ENCODE measurements around the gene DENND2D.

DNA sequence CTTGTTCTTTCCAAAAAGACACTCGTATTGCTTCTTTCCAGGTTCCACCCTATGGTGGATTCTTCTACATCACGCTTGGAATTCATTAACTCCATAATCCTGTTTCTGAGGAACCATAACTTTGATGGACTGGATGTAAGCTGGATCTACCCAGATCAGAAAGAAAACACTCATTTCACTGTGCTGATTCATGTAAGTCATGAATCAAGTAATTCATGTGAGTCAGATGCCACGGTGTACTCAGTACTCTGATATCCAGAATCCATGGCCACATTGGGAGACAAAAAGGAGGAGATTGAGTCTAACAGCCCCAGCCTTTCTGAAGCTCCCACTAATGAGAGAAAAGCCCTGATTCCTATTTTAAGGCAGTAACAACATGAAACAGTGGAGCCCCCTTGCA, 34.4 kb upstream of the DENND2D start:
- TF ChIP-seq, protein P1, sequence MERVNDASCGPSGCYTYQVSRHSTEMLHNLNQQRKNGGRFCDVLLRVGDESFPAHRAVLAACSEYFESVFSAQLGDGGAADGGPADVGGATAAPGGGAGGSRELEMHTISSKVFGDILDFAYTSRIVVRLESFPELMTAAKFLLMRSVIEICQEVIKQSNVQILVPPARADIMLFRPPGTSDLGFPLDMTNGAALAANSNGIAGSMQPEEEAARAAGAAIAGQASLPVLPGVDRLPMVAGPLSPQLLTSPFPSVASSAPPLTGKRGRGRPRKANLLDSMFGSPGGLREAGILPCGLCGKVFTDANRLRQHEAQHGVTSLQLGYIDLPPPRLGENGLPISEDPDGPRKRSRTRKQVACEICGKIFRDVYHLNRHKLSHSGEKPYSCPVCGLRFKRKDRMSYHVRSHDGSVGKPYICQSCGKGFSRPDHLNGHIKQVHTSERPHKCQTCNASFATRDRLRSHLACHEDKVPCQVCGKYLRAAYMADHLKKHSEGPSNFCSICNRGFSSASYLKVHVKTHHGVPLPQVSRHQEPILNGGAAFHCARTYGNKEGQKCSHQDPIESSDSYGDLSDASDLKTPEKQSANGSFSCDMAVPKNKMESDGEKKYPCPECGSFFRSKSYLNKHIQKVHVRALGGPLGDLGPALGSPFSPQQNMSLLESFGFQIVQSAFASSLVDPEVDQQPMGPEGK (CRISPR knock-in tag; IDR thresholded peaks at IDR 0.05; ENCODE audit: borderline replicate concordance): no peak
- TF ChIP-seq SNAI2 (CRISPR knock-in tag; IDR thresholded peaks at IDR 0.05): no peak
- TF ChIP-seq TCF4 (CRISPR knock-in tag; IDR thresholded peaks at IDR 0.05; ENCODE audit: borderline replicate concordance): no peak
- TF ChIP-seq CSDC2 (CRISPR knock-in tag; IDR thresholded peaks at IDR 0.05): no peak
